NCI-H2081 treated with DMSO at 0.1 percent for 48 hours (cell line): ENCODE measurements around the gene DCP1B.
A peak's percentile ranks its signal among the peaks of the same experiment; 100 is the strongest.

Experiments
- DNase-seq: peaks from one replicate; lab custom pipeline; 2025; lab: John Stamatoyannopoulos, UW

The DCP1B gene

GRCh38 chr12:2004113-2004929 lies at the start of gene DCP1B:
Gene DCP1B (minus strand): TSS chr12:2004457. CDS start chr12:2004431, 26 bp downstream.
- DNase-seq: peak; percentile 81

GRCh38 chr12:2053691-2054090 lies 49.4 kb upstream of the DCP1B start:
- DNase-seq: no peak

GRCh38 chr12:2052826-2053678 lies 48.8 kb upstream of the DCP1B start, which contains the start of gene CACNA1C:
Gene CACNA1C (plus strand): TSS chr12:2052987. CDS start chr12:2053563, 576 bp downstream.
- DNase-seq: no peak

- DNase-seq: no peak
These were observed 47.7 kb upstream of the DCP1B start for GRCh38 chr12:2051700-2052621.

- no peak for DNase-seq
These were observed 45.6 kb upstream of the DCP1B start for GRCh38 chr12:2049604-2050540.

GRCh38 chr12:2047752-2048151 lies 43.5 kb upstream of the DCP1B start:
- no peak for DNase-seq

GRCh38 chr12:2046957-2047356 lies 42.7 kb upstream of the DCP1B start:
- no peak for DNase-seq

- no peak for DNase-seq
These were observed 39.9 kb upstream of the DCP1B start for GRCh38 chr12:2044165-2044564.

GRCh38 chr12:2043054-2043453 lies 38.8 kb upstream of the DCP1B start:
- DNase-seq: no peak

GRCh38 chr12:2039034-2039433 lies 34.8 kb upstream of the DCP1B start:
- DNase-seq: no peak

GRCh38 chr12:2035431-2036055 lies 31.3 kb upstream of the DCP1B start:
- no peak for DNase-seq

- DNase-seq: no peak
These were observed 30.6 kb upstream of the DCP1B start for GRCh38 chr12:2034633-2035430.

GRCh38 chr12:2032506-2032905 lies 28.2 kb upstream of the DCP1B start:
- DNase-seq: no peak

- DNase-seq: no peak
These were observed 25.6 kb upstream of the DCP1B start for GRCh38 chr12:2029851-2030250.

GRCh38 chr12:2027351-2027750 lies 23.1 kb upstream of the DCP1B start:
- DNase-seq: no peak

- no peak for DNase-seq
These were observed 19.1 kb upstream of the DCP1B start for GRCh38 chr12:2023365-2023764.

- no peak for DNase-seq
These were observed 16.3 kb upstream of the DCP1B start for GRCh38 chr12:2020511-2020910.

GRCh38 chr12:2019126-2019525 lies 14.9 kb upstream of the DCP1B start:
- DNase-seq: no peak

- no peak for DNase-seq
These were observed 14.1 kb upstream of the DCP1B start for GRCh38 chr12:2018391-2018790.
